ENCODE data around the gene TDRD10.

DNA sequence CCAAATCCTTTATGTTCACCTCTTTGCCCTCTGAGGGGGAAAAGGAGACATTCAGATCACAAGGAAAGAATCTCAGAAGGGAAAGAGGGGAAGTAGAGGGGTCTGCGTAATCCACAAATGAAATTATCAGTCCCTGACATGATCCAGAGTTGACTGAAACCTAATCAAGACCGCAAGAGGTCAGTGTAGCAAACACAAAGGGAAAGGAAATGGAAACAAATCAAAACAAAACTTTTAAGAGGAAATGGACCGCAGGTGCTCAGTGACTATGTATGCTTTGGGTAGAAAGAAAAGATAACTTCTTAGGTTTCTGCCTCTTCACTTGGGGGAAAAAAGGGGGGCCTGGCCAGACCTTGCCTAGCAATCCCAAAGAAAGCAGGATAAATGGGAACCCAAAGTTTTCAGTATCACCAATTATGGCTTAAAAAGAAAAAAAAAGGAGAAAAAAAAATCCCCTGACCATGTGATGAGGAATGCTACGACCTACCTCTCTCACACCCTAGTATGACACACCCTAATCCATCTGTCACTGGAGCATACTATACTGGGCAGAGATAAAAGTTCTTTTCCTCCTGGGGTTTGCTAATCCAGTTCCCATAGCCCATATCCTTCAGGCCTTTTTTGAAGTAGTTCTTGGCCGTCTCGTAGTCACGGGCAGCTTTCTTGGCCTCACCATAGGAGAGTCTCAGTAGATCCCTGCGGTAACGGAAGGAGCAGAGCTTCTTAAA lies 82.4 kb downstream of the TDRD10 start:
- TF ChIP-seq, protein P1, sequence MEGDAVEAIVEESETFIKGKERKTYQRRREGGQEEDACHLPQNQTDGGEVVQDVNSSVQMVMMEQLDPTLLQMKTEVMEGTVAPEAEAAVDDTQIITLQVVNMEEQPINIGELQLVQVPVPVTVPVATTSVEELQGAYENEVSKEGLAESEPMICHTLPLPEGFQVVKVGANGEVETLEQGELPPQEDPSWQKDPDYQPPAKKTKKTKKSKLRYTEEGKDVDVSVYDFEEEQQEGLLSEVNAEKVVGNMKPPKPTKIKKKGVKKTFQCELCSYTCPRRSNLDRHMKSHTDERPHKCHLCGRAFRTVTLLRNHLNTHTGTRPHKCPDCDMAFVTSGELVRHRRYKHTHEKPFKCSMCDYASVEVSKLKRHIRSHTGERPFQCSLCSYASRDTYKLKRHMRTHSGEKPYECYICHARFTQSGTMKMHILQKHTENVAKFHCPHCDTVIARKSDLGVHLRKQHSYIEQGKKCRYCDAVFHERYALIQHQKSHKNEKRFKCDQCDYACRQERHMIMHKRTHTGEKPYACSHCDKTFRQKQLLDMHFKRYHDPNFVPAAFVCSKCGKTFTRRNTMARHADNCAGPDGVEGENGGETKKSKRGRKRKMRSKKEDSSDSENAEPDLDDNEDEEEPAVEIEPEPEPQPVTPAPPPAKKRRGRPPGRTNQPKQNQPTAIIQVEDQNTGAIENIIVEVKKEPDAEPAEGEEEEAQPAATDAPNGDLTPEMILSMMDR (conservative IDR thresholded peaks at IDR 0.05): no peak
- no peak for TF ChIP-seq ZFX (IDR thresholded peaks at IDR 0.05)

Data from C4-2B (cell line).